Loucy (cell line): Measurements from ENCODE around the gene PIGO.

Experiments used
- H2AFZ ChIP-seq: fragments of 200-600 bp; sonication (generic); 2 replicates; pipeline ENCODE4 v1.6.0; 2016; ENCODE audit warnings: antibody characterized with exemption, mild to moderate bottlenecking, low read length, moderate library complexity
- H3F3A ChIP-seq: fragments of 200-600 bp; 2 replicates; pipeline ENCODE4 v1.6.0; 2016; ENCODE audit warnings: antibody characterized with exemption, low read depth, mild to moderate bottlenecking
- H3K27me3 ChIP-seq: fragments of 200-600 bp; sonication (generic); 2 replicates; pipeline ENCODE4 v1.6.1; 2014; ENCODE audit warnings: low read length, mild to moderate bottlenecking; ENCODE audit not compliant: insufficient read depth, poor library complexity, severe bottlenecking
- H3K36me3 ChIP-seq: fragments of 200-600 bp; sonication (generic); 2 replicates; pipeline ENCODE4 v1.6.1; 2016; ENCODE audit warnings: low read length; ENCODE audit not compliant: insufficient read depth
- H3K4me1 ChIP-seq: fragments of 200-600 bp; sonication (generic); 2 replicates; pipeline ENCODE4 v1.5.1; 2014; ENCODE audit warnings: low read length, mild to moderate bottlenecking; ENCODE audit not compliant: insufficient read depth, poor library complexity, severe bottlenecking
- H3K4me2 ChIP-seq: fragments of 200-600 bp; sonication (generic); 2 replicates; pipeline ENCODE4 v1.6.0; 2014; ENCODE audit warnings: antibody characterized with exemption, low read length, low read depth, mild to moderate bottlenecking; ENCODE audit not compliant: poor library complexity, severe bottlenecking
- H3K4me3 ChIP-seq: fragments of 200-600 bp; sonication (generic); 2 replicates; pipeline ENCODE4 v1.5.1; 2014; ENCODE audit warnings: low read length, mild to moderate bottlenecking, mixed read lengths; ENCODE audit not compliant: poor library complexity, severe bottlenecking
- H3K79me2 ChIP-seq: fragments of 200-600 bp; sonication (generic); 2 replicates; pipeline ENCODE4 v1.6.1; 2014; ENCODE audit warnings: low read length; ENCODE audit not compliant: insufficient read depth
- H3K9ac ChIP-seq: fragments of 200-600 bp; sonication (generic); 2 replicates; pipeline ENCODE4 v1.6.0; 2014; ENCODE audit warnings: mild to moderate bottlenecking, low read depth, low read length, moderate library complexity; ENCODE audit not compliant: poor library complexity, severe bottlenecking
- H3K9me2 ChIP-seq: fragments of 200-600 bp; sonication (generic); replicated peaks from 2 replicates; pipeline ENCODE4 v1.6.1; 2016; ENCODE audit warnings: low read depth, low read length, mixed read lengths
- H3K9me3 ChIP-seq: fragments of 200-600 bp; sonication (generic); 2 replicates; pipeline ENCODE4 v1.6.1; 2014; ENCODE audit warnings: mild to moderate bottlenecking, antibody characterized with exemption, low read length, low read depth; ENCODE audit not compliant: insufficient read depth
- H4K20me1 ChIP-seq: fragments of 200-600 bp; sonication (generic); 2 replicates; pipeline ENCODE4 v1.6.0; 2014; ENCODE audit warnings: antibody characterized with exemption, low read length, mild to moderate bottlenecking; ENCODE audit not compliant: insufficient read depth, poor library complexity, severe bottlenecking
- EZH2phosphoT487 ChIP-seq: fragments of 200-600 bp; IDR thresholded peaks from 2 replicates; pipeline ENCODE4 v1.6.1; 2018; ENCODE audit warnings: antibody characterized with exemption, mild to moderate bottlenecking, moderate library complexity, borderline replicate concordance
- TF ChIP-seq, protein P1 (sequence below): fragments of 200-600 bp; sonication (generic); conservative IDR thresholded peaks from 2 replicates; pipeline ENCODE4 v1.5.1; 2014; ENCODE audit warnings: mild to moderate bottlenecking, antibody characterized with exemption, low read length

PIGO gene

DNA sequence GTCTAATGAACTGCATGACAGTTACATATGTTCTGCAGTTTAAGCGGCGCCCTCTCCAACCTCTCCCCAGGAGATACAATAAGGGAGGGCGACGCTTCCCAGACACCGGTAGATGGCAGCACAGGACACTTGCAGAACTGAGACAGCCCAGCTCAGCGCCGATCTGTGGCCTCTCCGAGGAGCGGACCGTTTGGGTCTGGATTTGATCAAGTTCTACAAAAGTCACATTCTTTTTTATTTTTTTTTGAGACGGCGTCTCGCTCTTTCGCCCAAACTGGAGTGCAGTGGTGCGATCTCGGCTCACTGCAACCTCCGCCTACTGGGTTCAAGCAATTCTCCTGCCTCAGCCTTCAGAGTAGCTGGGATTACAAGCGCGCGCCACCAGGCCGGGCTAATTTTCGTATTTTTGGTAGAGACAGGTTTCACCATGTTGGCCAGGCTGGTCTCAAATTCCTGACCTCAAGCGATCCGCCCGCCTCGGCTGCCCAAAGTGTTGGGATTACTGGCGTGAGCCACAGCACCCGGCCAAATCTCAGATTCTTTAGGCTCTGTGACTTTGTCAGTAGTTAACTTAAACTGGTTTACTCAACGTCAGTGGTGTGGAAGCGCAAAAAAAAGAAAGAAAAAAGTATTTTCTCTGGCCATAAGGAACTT lies 20.6 kb upstream of the PIGO start:
- H3K27me3 ChIP-seq = no peaks in the 10 kb centered on the region
- peak overlapping the region; percentile 96 for H3K4me2 ChIP-seq
- H3K36me3 ChIP-seq = no peaks in the 10 kb centered on the region
- H3K9me2 ChIP-seq = no peaks in the 10 kb centered on the region
- H3K9me3 ChIP-seq = no peaks in the 10 kb centered on the region
- peaks cover 28% of the 10 kb centered on the region for H3K4me1 ChIP-seq
- peak overlapping the region; percentile 75 for H3K4me3 ChIP-seq
- no peak overlapping the region for H3K9ac ChIP-seq
- no peaks in the 10 kb centered on the region for H4K20me1 ChIP-seq
- peaks cover 4% of the 10 kb centered on the region; the same call in 1 of the 2 replicates for H3K79me2 ChIP-seq
- TF ChIP-seq, protein P1, sequence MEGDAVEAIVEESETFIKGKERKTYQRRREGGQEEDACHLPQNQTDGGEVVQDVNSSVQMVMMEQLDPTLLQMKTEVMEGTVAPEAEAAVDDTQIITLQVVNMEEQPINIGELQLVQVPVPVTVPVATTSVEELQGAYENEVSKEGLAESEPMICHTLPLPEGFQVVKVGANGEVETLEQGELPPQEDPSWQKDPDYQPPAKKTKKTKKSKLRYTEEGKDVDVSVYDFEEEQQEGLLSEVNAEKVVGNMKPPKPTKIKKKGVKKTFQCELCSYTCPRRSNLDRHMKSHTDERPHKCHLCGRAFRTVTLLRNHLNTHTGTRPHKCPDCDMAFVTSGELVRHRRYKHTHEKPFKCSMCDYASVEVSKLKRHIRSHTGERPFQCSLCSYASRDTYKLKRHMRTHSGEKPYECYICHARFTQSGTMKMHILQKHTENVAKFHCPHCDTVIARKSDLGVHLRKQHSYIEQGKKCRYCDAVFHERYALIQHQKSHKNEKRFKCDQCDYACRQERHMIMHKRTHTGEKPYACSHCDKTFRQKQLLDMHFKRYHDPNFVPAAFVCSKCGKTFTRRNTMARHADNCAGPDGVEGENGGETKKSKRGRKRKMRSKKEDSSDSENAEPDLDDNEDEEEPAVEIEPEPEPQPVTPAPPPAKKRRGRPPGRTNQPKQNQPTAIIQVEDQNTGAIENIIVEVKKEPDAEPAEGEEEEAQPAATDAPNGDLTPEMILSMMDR = peak; percentile 88
- TF ChIP-seq EZH2phosphoT487 = no peak
- H3F3A ChIP-seq = peaks cover 7% of the 10 kb centered on the region
- H2AFZ ChIP-seq = peak overlapping the region; percentile 81

DNA sequence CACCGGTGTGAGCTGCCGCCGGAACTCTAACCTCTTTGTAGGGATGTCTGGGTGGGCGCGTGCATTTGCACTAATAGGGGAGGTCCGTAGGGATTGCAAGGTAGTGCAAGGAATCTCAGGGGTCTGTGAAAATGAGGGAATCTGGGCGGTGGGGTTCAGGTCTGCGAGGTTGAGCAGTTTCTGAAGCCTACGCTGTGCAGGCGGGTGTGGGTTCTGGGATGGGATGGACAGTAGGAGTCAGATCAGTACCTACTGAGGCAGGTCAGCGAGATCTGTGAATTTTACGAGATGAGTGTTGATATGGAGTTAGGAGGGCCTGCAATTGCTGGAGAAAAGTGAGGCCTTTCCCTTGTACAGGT lies 20.1 kb upstream of the PIGO start:
- peak overlapping the region; percentile 85 for H3K9ac ChIP-seq

DNA sequence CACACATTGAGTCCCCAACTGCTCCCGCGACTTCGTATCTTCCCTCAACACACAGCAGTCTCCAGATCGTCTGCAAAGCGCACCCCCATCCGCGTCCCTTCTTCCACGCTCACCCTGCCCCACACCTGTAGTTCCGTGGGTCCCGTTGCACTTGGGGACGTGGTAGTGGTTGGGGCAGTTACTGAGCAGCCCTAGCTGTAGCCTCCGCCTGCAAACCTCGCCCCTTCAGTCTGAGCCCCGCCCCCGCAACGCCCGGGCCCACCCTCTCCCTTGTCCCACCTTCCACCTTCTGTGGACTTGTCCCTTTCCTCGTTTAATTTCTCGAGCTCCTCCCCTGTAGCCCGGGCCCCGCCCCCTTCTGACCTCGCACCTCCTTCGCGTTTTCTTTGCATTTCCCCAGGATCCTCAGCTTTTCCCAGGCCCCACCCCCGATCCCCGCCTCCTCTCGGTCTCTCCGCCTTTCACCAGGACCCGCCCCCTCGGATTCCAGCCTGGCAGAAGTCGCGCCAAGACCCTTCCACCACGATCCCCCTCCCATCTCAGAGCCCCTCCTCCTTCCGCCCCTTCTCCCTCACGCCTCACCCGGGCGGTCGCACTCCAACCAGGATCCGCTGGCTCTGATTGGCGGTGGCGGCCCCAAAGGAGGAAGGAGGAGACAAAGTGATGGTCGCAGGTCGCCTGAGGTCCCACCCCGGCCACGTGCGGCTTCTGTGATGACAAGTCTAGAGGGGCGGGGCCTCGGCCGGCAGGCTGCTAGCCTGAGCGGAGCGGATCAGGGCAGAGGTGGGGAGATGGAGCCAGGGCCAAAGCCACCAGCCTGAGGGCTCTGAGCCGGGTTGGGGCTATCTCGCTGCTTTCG lies 19.5 kb upstream of the PIGO start, which contains the start of gene ATOSB:
Gene ATOSB (minus strand): TSS at position 183 of the 859 bp plus-strand sequence. CDS start 7,588 bp downstream, outside the sequence.
- H3K4me2 ChIP-seq = peak within 1 kb of the TSS; percentile 96
- no peaks in the 10 kb centered on the region for H3K9me3 ChIP-seq
- H4K20me1 ChIP-seq = peaks cover under 1% of the 10 kb centered on the region
- H3K9me2 ChIP-seq = no peaks in the 10 kb centered on the region
- H3K27me3 ChIP-seq = no peaks in the 10 kb centered on the region
- H3K36me3 ChIP-seq = no peaks in the 10 kb centered on the region
- H3K9ac ChIP-seq = peak within 1 kb of the TSS; percentile 85
- peak within 1 kb of the TSS; percentile 81 for H2AFZ ChIP-seq
- TF ChIP-seq, protein P1 = no peak
- no peak for TF ChIP-seq EZH2phosphoT487
- peaks cover 4% of the 10 kb centered on the region; the same call in 1 of the 2 replicates for H3K79me2 ChIP-seq
- H3F3A ChIP-seq = peaks cover 7% of the 10 kb centered on the region
- peak within 1 kb of the TSS; percentile 75 for H3K4me3 ChIP-seq
- H3K4me1 ChIP-seq = peaks cover 36% of the 10 kb centered on the region

More for the DNA sequence above, 20.1 kb upstream of the PIGO start:
- TF ChIP-seq, protein P1 = no peak
- TF ChIP-seq EZH2phosphoT487 = no peak
- H3K36me3 ChIP-seq = no peaks in the 10 kb centered on the region
- H3K4me3 ChIP-seq = peak overlapping the region; percentile 75
- no peaks in the 10 kb centered on the region for H4K20me1 ChIP-seq
- H3K27me3 ChIP-seq = no peaks in the 10 kb centered on the region
- no peaks in the 10 kb centered on the region for H3K9me3 ChIP-seq
- H3K79me2 ChIP-seq = peaks cover 4% of the 10 kb centered on the region; the same call in 1 of the 2 replicates
- H3K9me2 ChIP-seq = no peaks in the 10 kb centered on the region
- peaks cover 7% of the 10 kb centered on the region for H3F3A ChIP-seq
- peaks cover 32% of the 10 kb centered on the region for H3K4me1 ChIP-seq
- peak overlapping the region; percentile 81 for H2AFZ ChIP-seq
- H3K4me2 ChIP-seq = peak overlapping the region; percentile 96
